Heart left ventricle (tissue), 13 donors: Measurements from ENCODE around the gene H2AZ1.

Experiments used
- CTCF ChIP-seq, 12 donors: fragments of 200-600 bp; sonication (generic) in 4 of 12; IDR thresholded peaks; one replicate each; pipeline versions ENCODE4 v1.5.0 to v1.8.0; 2018 to 2022; ENCODE audit warnings: antibody characterized with exemption in 12 of 12, mild to moderate bottlenecking in 5 of 12
- POLR2A ChIP-seq, 2 donors: fragments of 450-650 bp; IDR thresholded peaks; one replicate each; pipeline ENCODE4 v1.6.1; 2017; ENCODE audit warnings: antibody characterized with exemption in 2 of 2, mild to moderate bottlenecking in 2 of 2, moderate library complexity in 2 of 2
- donor health status: ischemic (EF 13 %, LVEDD 7.1; RV severe dilation, severe dysfunction).
- donor health status: DM: no; HTN: yes; CAD: no.
- donor health status: DM: no; HTN: no; CAD: no.
- donor health status: ischemic (EF 25% LVEDD 6.9; RV normal size, moderate dysfunction).
- donor health status: ischemic (EF 25% LVEDD 5.7; RV mildly dilated, moderate dysfunction).
- donor health status: ischemic (EF 35%, LVEDD 5.7; RV mildly dilated, moderate dysfunction).
- donor health status: nonischemic (EF 11% LVEDD 7.7; RV severe dilation, severe dysfunction).
- donor health status: DM: yes; HTN: yes; CAD: no.
- donor health status: PGD.
- donor health status: ischemic (EF 29% LVEDD 5.4; RV normal size, mild dysfunction).
- donor health status: nonischemic (EF 23%, LVEDD 6.1; RV moderate dilation, normal function).

DNA sequence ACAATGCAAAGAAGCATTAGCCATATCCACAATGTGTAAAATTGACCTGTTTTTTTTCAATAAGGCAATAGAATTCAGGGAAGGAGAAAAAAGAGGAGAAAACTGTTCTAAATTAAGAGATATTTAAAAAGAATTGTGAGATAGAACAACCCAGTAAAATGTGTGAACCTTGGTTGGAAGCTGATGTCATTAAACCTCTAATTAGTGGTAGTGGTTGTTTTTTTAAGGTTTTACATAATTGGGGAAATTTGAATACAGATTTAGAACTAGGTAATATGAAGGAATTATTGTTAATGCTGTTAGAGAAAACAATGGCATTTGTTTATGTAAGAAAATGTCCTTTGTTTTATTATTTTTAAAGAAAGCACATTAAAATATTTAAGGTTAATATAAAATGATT, 15.1 kb upstream of the H2AZ1 start:
- TF ChIP-seq CTCF (IDR thresholded peaks at IDR 0.05) (no peak), POLR2A (IDR thresholded peaks at IDR 0.05) (no peak)
